IgD-negative memory B cell (primary cell): ENCODE data around the gene ADNP. TPM values are rescaled to one million over a fixed set of nuclear protein-coding genes. Genes with fewer than 3 reads are reported as not detected.
"Not testable (repeated sequence)": the region's sequence is repeated elsewhere in the genome, so short reads cannot be mapped to it uniquely, and the experiment has no call there.

ENCODE experiments used
- H3K27ac Mint-ChIP-seq, 3 donors: one replicate each; pipeline ENCODE4 v1.8.0; 2020 to 2022; ENCODE audit warnings: mild to moderate bottlenecking in 3 of 3, mixed read lengths in 3 of 3, moderate library complexity in 1 of 3
- H3K27me3 Mint-ChIP-seq: one replicate; pipeline ENCODE4 v1.8.0; 2021; ENCODE audit warnings: mixed read lengths
- H3K36me3 Mint-ChIP-seq: one replicate; pipeline ENCODE4 v1.8.0; 2020; ENCODE audit warnings: mild to moderate bottlenecking, mixed read lengths
- H3K4me1 Mint-ChIP-seq, 3 donors: one replicate each; pipeline ENCODE4 v1.8.0; 2020 to 2022; ENCODE audit warnings: mixed read lengths in 3 of 3, mild to moderate bottlenecking in 1 of 3
- H3K4me3 Mint-ChIP-seq, 4 donors: one replicate each; pipeline ENCODE4 v1.8.0; 2020 to 2022; ENCODE audit warnings: mild to moderate bottlenecking in 4 of 4, mixed read lengths in 4 of 4, moderate library complexity in 3 of 4
- H3K9me3 Mint-ChIP-seq, 3 donors: one replicate each; pipeline ENCODE4 v1.8.0; 2020 to 2021; ENCODE audit warnings: mixed read lengths in 3 of 3, mild to moderate bottlenecking in 1 of 3
- polyA plus RNA-seq: library from polyadenylated mRNA; unstranded; fragments of 300-500 nt; fragmentation: Illumina TruSeq; gene quantifications from one replicate; pipeline ENCODE4 v1.2.3, GENCODE V29; 2021

Gene ADNP
- polyA plus RNA-seq, 1 donor from 2014 or later, result 10.3 TPM

DNA sequence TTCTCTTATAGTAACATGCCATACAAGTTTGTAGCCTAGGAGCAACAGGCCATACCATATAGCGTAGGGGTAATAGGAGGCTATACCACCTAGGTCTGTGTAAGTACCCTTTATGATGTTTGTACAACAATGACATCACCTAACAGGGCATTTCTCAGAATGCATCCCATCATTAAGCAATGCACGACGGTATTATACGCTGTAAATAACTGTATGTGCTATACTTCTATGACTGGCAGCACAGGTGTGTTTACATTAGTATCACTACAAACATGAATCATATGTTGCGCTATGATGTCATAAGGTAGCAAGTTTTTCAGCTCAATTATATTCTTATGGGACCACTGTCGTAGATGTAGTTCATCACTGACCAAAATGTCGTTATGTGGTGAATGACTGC lies 31.0 kb downstream of the ADNP start:
- H3K27me3 Mint-ChIP-seq, result no peaks in the 10 kb centered on the region
- no peaks in the 10 kb centered on the region for H3K9me3 Mint-ChIP-seq
- peak overlapping the region in 1 of 3 donors; percentile 5 for H3K27ac Mint-ChIP-seq
- H3K4me3 Mint-ChIP-seq, result no peak overlapping the region
- peaks cover 2% of the 10 kb centered on the region for H3K36me3 Mint-ChIP-seq
- H3K4me1 Mint-ChIP-seq, result peaks cover 22 to 28% (median 23%) of the 10 kb centered on the region in 3 donors

DNA sequence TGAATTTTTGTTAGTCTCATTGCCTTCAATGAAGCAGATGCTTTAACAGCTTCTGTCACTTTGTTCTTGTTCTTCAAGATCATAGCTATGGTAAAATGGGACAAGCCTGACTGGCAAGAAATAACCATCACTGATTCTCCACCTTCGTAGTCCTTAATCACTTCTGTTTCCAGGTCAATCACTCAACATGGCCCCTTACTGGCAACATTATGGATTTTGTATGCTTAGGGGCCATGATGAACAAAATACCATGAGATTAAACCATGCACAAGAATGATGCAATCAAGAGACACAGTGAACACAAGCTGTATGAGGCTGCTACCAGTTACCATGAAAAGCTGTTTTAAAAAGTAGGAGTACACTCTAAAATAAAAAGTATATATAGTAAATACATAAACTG lies 32.8 kb downstream of the ADNP start:
- no peaks in the 10 kb centered on the region for H3K9me3 Mint-ChIP-seq
- H3K27ac Mint-ChIP-seq, result peak overlapping the region in 1 of 3 donors; percentile 31
- no peak overlapping the region for H3K4me3 Mint-ChIP-seq
- H3K27me3 Mint-ChIP-seq, result no peaks in the 10 kb centered on the region
- H3K36me3 Mint-ChIP-seq, result peaks cover 2% of the 10 kb centered on the region
- H3K4me1 Mint-ChIP-seq, result peaks cover 11 to 15% (median 11%) of the 10 kb centered on the region in 3 donors

DNA sequence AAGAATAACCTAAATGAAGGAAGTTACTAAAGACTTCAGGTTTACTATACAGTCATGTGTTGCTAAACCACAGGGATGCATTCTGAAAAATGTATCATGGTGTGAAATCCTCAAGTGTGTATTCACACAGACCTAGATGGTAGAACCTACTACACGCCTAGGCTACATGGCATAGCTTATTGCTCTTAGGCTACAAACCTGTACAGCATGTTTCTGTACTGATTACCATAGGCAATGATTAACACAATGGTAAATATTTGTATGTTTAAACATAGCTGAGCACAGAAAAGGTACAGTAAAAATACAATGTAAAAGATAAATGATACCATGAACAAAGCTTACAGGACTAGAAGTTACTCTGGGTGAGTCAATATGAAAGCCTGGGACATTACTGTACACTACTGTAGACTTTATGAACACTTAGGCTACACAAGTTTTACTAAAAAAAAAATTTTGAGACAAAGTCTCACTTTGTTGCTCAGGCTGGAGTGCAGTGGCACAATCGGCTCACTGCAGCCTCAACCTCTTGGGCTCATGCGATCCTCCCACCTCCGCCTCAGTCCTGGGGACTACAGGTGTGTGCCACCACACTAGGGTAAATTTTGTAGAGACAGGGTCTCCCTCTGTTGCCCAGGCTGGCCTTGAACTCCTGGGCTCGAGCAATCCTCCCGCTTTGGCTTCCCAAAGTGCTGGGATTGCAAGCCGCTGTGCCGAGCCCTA lies 36.0 kb downstream of the ADNP start:
- Mint-ChIP-seq H3K27ac (no peak overlapping the region), H3K9me3 (no peaks in the 10 kb centered on the region), H3K27me3 (no peaks in the 10 kb centered on the region), H3K36me3 (peaks cover 4% of the 10 kb centered on the region), H3K4me3 (no peak overlapping the region), H3K4me1 (peaks cover 10 to 21% (median 15%) of the 10 kb centered on the region in 3 donors)

DNA sequence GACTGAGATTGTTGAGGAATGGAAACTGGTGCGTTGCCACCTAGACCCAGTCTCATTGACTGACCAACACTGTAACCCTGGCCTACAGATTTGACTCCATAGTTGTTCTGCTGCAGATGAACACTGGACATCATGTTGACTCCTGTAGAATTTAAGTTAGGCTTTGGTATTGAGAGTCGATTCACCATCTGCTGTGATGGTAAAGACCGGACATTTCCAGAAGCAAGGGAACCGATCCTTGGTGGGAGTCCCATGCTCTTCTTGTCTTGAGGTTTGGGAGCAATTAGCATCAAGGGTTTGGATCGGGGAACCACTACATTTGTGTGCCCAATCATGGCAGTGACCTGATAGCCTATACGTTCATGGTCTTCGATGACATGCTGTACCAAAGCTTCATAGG lies 37.6 kb downstream of the ADNP start:
- Mint-ChIP-seq H3K36me3 (peaks cover 4% of the 10 kb centered on the region), H3K4me3 (no peak overlapping the region), H3K9me3 (no peaks in the 10 kb centered on the region), H3K4me1 (peaks cover 12 to 21% (median 19%) of the 10 kb centered on the region in 3 donors), H3K27me3 (no peaks in the 10 kb centered on the region), H3K27ac (peak overlapping the region in 2 of 3 donors; percentile 54 to 83)

GRCh38 chr20:50892394-50892793 lies 38.8 kb downstream of the ADNP start:
- Mint-ChIP-seq H3K9me3 (no peaks in the 10 kb centered on the region), H3K27ac (peak overlapping the region in 2 of 3 donors; percentile 46 to 94), H3K4me3 (peak overlapping the region in 2 of 4 donors; percentile 19 to 71), H3K36me3 (peaks cover 2% of the 10 kb centered on the region), H3K27me3 (no peaks in the 10 kb centered on the region), H3K4me1 (peaks cover 10 to 21% (median 20%) of the 10 kb centered on the region in 3 donors)

DNA sequence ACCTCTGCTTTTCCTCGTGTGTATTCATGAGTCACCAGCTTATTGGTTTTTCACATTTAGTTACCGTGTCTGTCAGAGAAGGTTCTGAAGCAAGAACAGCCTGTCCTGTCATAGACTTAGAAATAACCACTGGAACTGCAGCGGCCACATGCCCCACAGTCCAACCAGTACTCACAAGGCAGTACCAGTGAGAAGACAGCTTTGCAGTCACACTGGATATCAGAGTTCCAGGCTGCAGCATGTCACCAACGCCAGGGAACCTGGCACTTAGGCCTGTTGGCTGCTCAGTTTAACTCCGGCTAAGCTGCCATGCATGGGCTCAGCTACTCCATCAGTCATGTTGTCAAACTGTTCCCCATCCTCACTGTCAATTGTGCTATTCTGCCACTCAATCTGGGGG lies 40.1 kb downstream of the ADNP start:
- Mint-ChIP-seq H3K4me3 (no peak overlapping the region), H3K27ac (peak overlapping the region in 2 of 3 donors; percentile 46 to 56), H3K9me3 (no peaks in the 10 kb centered on the region)

GRCh38 chr20:50887576-50887975 lies 43.7 kb downstream of the ADNP start:
- Mint-ChIP-seq H3K4me1 (peaks cover 4 to 17% (median 11%) of the 10 kb centered on the region in 3 donors), H3K36me3 (peaks cover 2% of the 10 kb centered on the region), H3K4me3 (no peak overlapping the region), H3K9me3 (no peaks in the 10 kb centered on the region), H3K27me3 (no peaks in the 10 kb centered on the region), H3K27ac (peak overlapping the region in 2 of 3 donors; percentile 59 to 78)

More for the DNA sequence above, 40.1 kb downstream of the ADNP start:
- Mint-ChIP-seq H3K27me3 (no peaks in the 10 kb centered on the region), H3K36me3 (peaks cover 2% of the 10 kb centered on the region), H3K4me1 (peaks cover 10 to 21% (median 20%) of the 10 kb centered on the region in 3 donors)

GRCh38 chr20:50886184-50886790 lies 45.0 kb downstream of the ADNP start:
- peaks cover 4 to 6% (median 5%) of the 10 kb centered on the region in 3 donors for H3K4me1 Mint-ChIP-seq
- no peak overlapping the region for H3K4me3 Mint-ChIP-seq
- peaks cover 4% of the 10 kb centered on the region for H3K36me3 Mint-ChIP-seq
- H3K27me3 Mint-ChIP-seq, result no peaks in the 10 kb centered on the region
- no peaks in the 10 kb centered on the region for H3K9me3 Mint-ChIP-seq
- peak overlapping the region in 2 of 3 donors; percentile 32 to 62 for H3K27ac Mint-ChIP-seq

DNA sequence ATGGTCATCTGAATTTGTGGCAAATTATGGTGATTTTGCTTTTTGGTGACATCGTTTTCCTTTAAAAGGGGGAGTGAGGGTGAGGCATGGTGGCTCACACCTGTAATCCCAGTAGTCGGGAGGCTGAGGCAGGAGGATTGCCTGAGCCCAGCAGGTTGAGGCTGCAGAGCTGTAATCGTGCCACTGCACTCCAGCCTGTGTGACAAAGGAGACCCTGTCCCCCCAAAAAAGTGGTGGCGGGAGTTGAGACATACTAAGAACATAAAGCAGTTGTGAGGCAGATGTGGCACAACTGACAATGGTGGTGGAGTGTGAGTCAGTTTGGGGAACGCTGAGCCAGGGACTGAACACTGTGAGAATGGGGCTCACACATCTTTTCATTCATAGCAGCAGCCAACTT lies 45.5 kb downstream of the ADNP start:
- peaks cover 4% of the 10 kb centered on the region for H3K36me3 Mint-ChIP-seq
- peak overlapping the region in 1 of 3 donors; percentile 32 for H3K27ac Mint-ChIP-seq
- peaks cover 4 to 5% (median 4%) of the 10 kb centered on the region in 3 donors for H3K4me1 Mint-ChIP-seq
- no peaks in the 10 kb centered on the region for H3K27me3 Mint-ChIP-seq
- H3K9me3 Mint-ChIP-seq, result no peaks in the 10 kb centered on the region
- H3K4me3 Mint-ChIP-seq, result no peak overlapping the region

DNA sequence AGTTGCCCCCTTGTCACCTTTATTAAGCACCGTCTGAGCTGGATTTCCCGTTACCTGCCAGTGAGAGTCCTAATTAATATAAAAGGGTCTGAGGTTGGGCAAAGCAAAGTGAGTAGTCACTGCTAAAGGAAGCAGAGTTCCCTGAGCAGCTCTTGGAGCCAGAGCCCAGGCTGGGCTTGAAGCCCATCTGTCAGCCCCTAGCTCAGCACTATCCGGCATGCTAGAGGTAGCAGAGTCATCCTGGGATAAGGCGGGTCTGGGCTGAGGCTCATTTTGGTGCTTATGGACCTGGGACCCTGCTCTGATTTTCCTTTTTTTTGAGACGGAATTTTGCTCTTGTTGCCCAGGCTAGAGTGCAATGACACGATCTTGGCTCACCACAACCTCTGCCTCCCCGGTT lies 46.2 kb downstream of the ADNP start:
- Mint-ChIP-seq H3K4me3 (no peak overlapping the region), H3K27ac (peak overlapping the region in 2 of 3 donors; percentile 14 to 71), H3K9me3 (no peaks in the 10 kb centered on the region), H3K27me3 (no peaks in the 10 kb centered on the region), H3K36me3 (peaks cover 4% of the 10 kb centered on the region), H3K4me1 (peaks cover 0 to 4% (median 2%) of the 10 kb centered on the region in 3 donors)

DNA sequence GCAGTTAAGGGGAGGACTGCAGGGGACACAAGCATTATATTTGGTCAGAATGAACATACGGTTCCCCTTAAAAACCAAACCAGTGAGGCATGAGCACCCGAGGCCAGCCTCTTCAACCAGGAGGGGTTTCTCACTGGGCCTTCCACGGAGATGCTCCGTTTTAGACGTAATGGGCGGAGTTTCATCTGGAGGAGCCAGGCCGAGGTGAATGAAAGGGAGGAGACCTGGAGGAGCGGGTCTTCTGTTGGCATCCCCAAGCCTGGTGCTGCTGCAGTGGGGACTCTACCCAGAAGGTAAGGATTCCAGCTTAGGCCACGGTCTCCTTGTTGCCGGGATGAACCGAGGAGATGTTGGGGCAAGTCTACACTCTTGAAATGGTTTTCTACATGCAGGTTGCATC lies 47.4 kb downstream of the ADNP start:
- Mint-ChIP-seq H3K4me1 (peaks cover 0 to 3% (median 1%) of the 10 kb centered on the region in 3 donors), H3K27ac (peak overlapping the region in 2 of 3 donors; percentile 20 to 76), H3K4me3 (no peak overlapping the region), H3K36me3 (peaks cover 4% of the 10 kb centered on the region), H3K27me3 (no peaks in the 10 kb centered on the region), H3K9me3 (no peaks in the 10 kb centered on the region)

DNA sequence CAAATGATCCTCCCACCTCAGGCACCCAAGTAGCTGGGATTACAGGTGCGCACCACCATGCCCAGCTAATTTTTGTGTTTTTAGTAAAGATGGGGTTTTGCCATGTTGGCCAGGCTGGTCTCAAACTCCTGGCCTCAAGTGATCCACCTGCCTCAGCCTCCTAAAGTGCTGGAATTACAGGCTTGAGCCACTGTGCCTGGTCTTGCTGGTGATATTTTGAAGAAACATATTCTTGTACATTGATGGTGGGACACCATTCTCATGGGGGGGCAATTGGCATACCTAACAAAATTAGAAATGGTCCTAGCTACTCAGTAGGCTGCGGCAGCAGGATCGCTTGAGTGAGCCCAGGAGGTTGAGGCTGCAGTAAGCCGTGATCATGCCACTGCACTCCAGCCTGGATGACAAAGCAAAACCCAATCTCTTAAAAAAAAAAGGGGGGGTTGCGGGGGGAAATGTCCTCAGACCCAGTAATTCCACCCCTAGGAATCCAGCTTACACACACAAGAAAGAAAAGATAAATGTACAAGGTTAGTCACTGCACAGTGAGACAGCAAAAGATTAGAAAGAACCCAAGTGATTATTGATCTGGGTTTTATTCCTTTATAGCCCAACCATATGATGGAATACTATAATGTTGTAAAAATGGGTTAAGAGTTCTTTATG lies 49.3 kb downstream of the ADNP start:
- H3K4me1 Mint-ChIP-seq, H3K4me3 Mint-ChIP-seq, H3K27me3 Mint-ChIP-seq, H3K36me3 Mint-ChIP-seq, H3K9me3 Mint-ChIP-seq: not testable (repeated sequence)
- peak overlapping the region in 1 of 3 donors; percentile 77 for H3K27ac Mint-ChIP-seq

GRCh38 chr20:50879649-50880550 lies 51.3 kb downstream of the ADNP start:
- Mint-ChIP-seq H3K4me3 (no peak overlapping the region), H3K27me3 (no peaks in the 10 kb centered on the region)

DNA sequence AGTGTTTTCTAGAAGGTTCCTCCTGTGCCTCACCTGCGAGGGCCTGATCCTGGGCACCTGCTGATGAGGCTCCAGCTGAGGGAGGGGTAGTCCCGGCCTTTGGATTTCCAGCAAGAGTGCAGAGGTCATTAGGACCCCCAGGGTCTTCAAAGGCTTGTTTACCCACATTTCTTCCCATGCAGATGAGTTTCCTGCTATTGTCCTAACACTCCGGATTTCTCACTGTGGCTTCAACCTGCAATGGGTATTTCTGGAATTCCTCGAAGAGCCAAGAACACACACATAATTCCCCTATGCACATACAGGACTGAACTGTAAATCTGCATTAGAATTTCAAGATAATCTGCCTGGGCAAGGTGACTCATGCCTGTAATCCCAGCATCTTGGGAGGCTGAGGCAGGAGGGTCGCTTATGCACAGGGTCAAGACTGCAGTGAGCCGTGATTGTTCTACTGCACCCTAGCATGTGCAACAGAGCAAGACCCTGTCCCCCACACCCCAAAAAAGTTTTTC lies 53.9 kb downstream of the ADNP start:
- Mint-ChIP-seq H3K9me3 (no peaks in the 10 kb centered on the region), H3K36me3 (peaks cover 1% of the 10 kb centered on the region), H3K27ac (peak overlapping the region in 2 of 3 donors; percentile 5 to 78), H3K27me3 (no peaks in the 10 kb centered on the region), H3K4me1 (peaks cover 4 to 6% (median 6%) of the 10 kb centered on the region in 3 donors), H3K4me3 (no peak overlapping the region)

More at GRCh38 chr20:50879649-50880550, 51.3 kb downstream of the ADNP start:
- H3K27ac Mint-ChIP-seq, result peak overlapping the region in 1 of 3 donors; percentile 64
- no peaks in the 10 kb centered on the region for H3K9me3 Mint-ChIP-seq
- H3K36me3 Mint-ChIP-seq, result peaks cover 4% of the 10 kb centered on the region
- H3K4me1 Mint-ChIP-seq, result peaks cover 0 to 6% (median 0%) of the 10 kb centered on the region in 3 donors
